ENCODE measurements around the gene ARAF. TPM values are rescaled to one million over a fixed set of nuclear protein-coding genes. Genes with fewer than 3 reads are reported as not detected.

The ARAF gene
- total and polyA plus RNA-seq, 2 of the 13 experiments (the other 11 are each of a cell fraction or from before 2014, with no cell fraction given): 18.0 to 33.1 TPM

GRCh38 chrX:47564438-47565085 is 3.6 kb downstream of the ARAF start (continued):
- TF ChIP-seq EZH2 (conservative IDR thresholded peaks at IDR 0.05; ENCODE audit: low read depth, low read length) (no peak), THAP11 (CRISPR knock-in tag; IDR thresholded peaks at IDR 0.05) (no peak), PPARG (CRISPR knock-in tag; conservative IDR thresholded peaks at IDR 0.05) (no peak), USF2 (IDR thresholded peaks at IDR 0.05; ENCODE audit: low read depth, low read length) (no peak), USF2 (CRISPR knock-in tag; IDR thresholded peaks at IDR 0.05; ENCODE audit: borderline replicate concordance) (no peak), ZNF136 (CRISPR knock-in tag; IDR thresholded peaks at IDR 0.05; ENCODE audit: low read depth) (no peak), ZNF710 (CRISPR knock-in tag; IDR thresholded peaks at IDR 0.05; ENCODE audit: borderline replicate concordance) (no peak), ZSCAN12 (CRISPR knock-in tag; IDR thresholded peaks at IDR 0.05) (no peak), HOXA3 (CRISPR knock-in tag; IDR thresholded peaks at IDR 0.05) (no peak)

DNA sequence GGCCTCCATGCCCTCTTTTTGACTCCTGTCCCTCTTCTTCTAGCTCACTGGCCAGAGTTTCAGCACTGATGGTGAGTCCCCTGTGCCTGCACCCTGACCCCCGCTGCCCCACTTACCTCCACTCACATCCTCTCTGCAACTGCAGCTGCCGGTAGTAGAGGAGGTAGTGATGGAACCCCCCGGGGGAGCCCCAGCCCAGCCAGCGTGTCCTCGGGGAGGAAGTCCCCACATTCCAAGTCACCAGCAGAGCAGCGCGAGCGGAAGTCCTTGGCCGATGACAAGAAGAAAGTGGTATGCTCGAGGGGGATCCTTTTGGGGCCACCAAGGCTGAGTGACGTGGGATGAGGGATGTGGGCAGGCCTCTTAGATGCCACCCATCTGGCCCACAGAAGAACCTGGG is 5.8 kb downstream of the ARAF start:
- Histone ChIP-seq H3K79me2 (ENCODE audit: insufficient read depth, low read length) (peaks cover 2% of the 10 kb centered on the region), H3K9ac (ENCODE audit: insufficient read depth, low read depth, low read length) (no peak overlapping the region), H3K27ac (ENCODE audit: extremely low read length, insufficient read depth, low read length) (no peak overlapping the region), H4K20me1 (ENCODE audit: insufficient read depth, low read length) (no peaks in the 10 kb centered on the region), H3K36me3 (replicated peaks in 1 of 2; ENCODE audit: control insufficient read depth in 1 of 2, insufficient read depth in 2 of 2, low read length in 2 of 2) (peaks cover 0 to 38% of the 10 kb centered on the region in 2 experiments; a peak in 3 of 5 replicates), H3K4me1 (ENCODE audit: insufficient read depth, low read length) (no peaks in the 10 kb centered on the region), H3K4me3 (replicated peaks in 1 of 3; ENCODE audit: insufficient read depth in 1 of 3, low read depth in 2 of 3, low read length in 3 of 3) (no peak overlapping the region), H3K9me3 (ENCODE audit: low read length) (no peaks in the 10 kb centered on the region), H3K4me2 (ENCODE audit: low read depth, low read length) (no peak overlapping the region), H3K27me3 (ENCODE audit: control insufficient read depth in 1 of 2, insufficient read depth in 2 of 2, low read length in 2 of 2) (no peaks in the 10 kb centered on the region), H2AFZ (ENCODE audit: low read length) (no peak overlapping the region)
- FAIRE-seq (no peak), DNase-seq (ENCODE audit: low spot score) (no peak), ATAC-seq (no peak)
- in situ Hi-C loops (cut with HindIII; ENCODE audit: extremely low pct_ligation_motif_present, low pct_unique_long_range_greater_than_20kb): no loop called here
- CTCF ChIA-PET (ENCODE audit: low intra/inter-chr PET ratio, low total read pairs): no interaction called here
- POLR2A ChIA-PET: no interaction called here
- intact Hi-C loops (cut with micrococcal nuclease; ENCODE audit: unreplicated experiment): no loop called here
- BruUV-seq (replicated peaks): no TSS peak
- TF ChIP-seq REL (CRISPR knock-in tag; conservative IDR thresholded peaks at IDR 0.05) (no peak), ZFP91 (CRISPR knock-in tag; IDR thresholded peaks at IDR 0.05; ENCODE audit: borderline replicate concordance) (no peak)
- 100% methylated on average over 6 of the region's 11 CpGs for WGBS (ENCODE audit: low lambda C conversion rate)
